Keratinocyte (primary cell): ENCODE data around the gene KIAA0408. TPM values are rescaled to one million over a fixed set of nuclear protein-coding genes. Genes with fewer than 3 reads are reported as not detected.

Source experiments
- DNase-seq: peaks from one replicate; pipeline ENCODE4 v3.0.0-alpha.2; 2011; ENCODE audit warnings: low read depth, missing footprints, low spot score
- FAIRE-seq: peaks from 2 replicates; lab custom pipeline; 2011; peaks lifted over from hg19 to GRCh38; lab: Jason Lieb, UNC
- H2AFZ ChIP-seq: 2 replicates; pipeline ENCODE4 v1.6.0; 2012; ENCODE audit warnings: low read length, control low read depth, inconsistent platforms; ENCODE audit not compliant: control insufficient read depth
- H3K27ac ChIP-seq: 2 replicates; pipeline ENCODE4 v1.5.1; 2011; ENCODE audit warnings: low read length; ENCODE audit not compliant: control insufficient read depth, insufficient read depth
- H3K27me3 ChIP-seq: 3 replicates; pipeline ENCODE4 v1.6.0; 2011; ENCODE audit warnings: low read length; ENCODE audit not compliant: control insufficient read depth, insufficient read depth; ENCODE audit errors: extremely low read depth
- H3K36me3 ChIP-seq, 2 experiments: 2 replicates in 1 of 2; 3 replicates in 1 of 2; pipeline ENCODE4 v1.5.1; 2011; ENCODE audit warnings: low read length in 2 of 2, mild to moderate bottlenecking in 1 of 2; ENCODE audit not compliant: control insufficient read depth in 2 of 2, insufficient read depth in 2 of 2; ENCODE audit errors: extremely low read depth in 1 of 2
- H3K4me1 ChIP-seq: 3 replicates; pipeline ENCODE4 v1.5.1; 2011; ENCODE audit warnings: low read length; ENCODE audit not compliant: control insufficient read depth, insufficient read depth; ENCODE audit errors: extremely low read depth
- H3K4me2 ChIP-seq: 3 replicates; pipeline ENCODE4 v1.6.0; 2011; ENCODE audit warnings: low read depth, low read length; ENCODE audit not compliant: control insufficient read depth, insufficient read depth; ENCODE audit errors: extremely low read depth
- H3K4me3 ChIP-seq, 3 experiments: fragments of 200-600 bp in 1 of 3; sonication (generic) in 1 of 3; 2 replicates in 2 of 3; 3 replicates in 1 of 3; pipeline ENCODE4 v1.5.1; 2011 to 2016; ENCODE audit warnings: low read length in 3 of 3, mild to moderate bottlenecking in 3 of 3, control low read depth in 2 of 3, inconsistent platforms in 1 of 3, low read depth in 1 of 3, mixed read lengths in 1 of 3, mixed run types in 1 of 3, moderate library complexity in 1 of 3; ENCODE audit not compliant: control insufficient read depth in 2 of 3, insufficient read depth in 2 of 3; ENCODE audit errors: extremely low read depth in 1 of 3
- H3K79me2 ChIP-seq: 2 replicates; pipeline ENCODE4 v1.6.0; 2012; ENCODE audit warnings: low read length; ENCODE audit not compliant: control insufficient read depth, insufficient read depth
- H3K9ac ChIP-seq: 3 replicates; pipeline ENCODE4 v1.6.0; 2011; ENCODE audit warnings: low read length; ENCODE audit not compliant: control insufficient read depth, insufficient read depth; ENCODE audit errors: extremely low read depth
- H3K9me1 ChIP-seq: 3 replicates; pipeline ENCODE4 v1.6.0; 2011; ENCODE audit warnings: low read length; ENCODE audit not compliant: control insufficient read depth, insufficient read depth; ENCODE audit errors: extremely low read depth
- H3K9me3 ChIP-seq: 2 replicates; pipeline ENCODE4 v1.5.1; 2012; ENCODE audit warnings: low read depth, low read length; ENCODE audit not compliant: control insufficient read depth
- H4K20me1 ChIP-seq: 3 replicates; pipeline ENCODE4 v1.6.0; 2011; ENCODE audit warnings: low read length; ENCODE audit not compliant: control insufficient read depth, insufficient read depth; ENCODE audit errors: extremely low read depth
- EZH2 ChIP-seq: IDR thresholded peaks from one replicate; pipeline ENCODE4 v1.6.1; 2012; ENCODE audit warnings: inconsistent platforms, mild to moderate bottlenecking, low read length, moderate library complexity
- dilution Hi-C: fragments of 300-500 bp; cut with MboI; formaldehyde crosslinking; loops from one replicate; pipeline ENCODE4 v1.7.0; 2020; ENCODE audit warnings: low sequenced_read_pairs; ENCODE audit not compliant: extremely low pct_ligation_motif_present
- polyA plus RNA-seq, 5 experiments: library from polyadenylated mRNA; depleted of rRNA in 3 of 5; stranded (reverse) in 3 of 5; stranded (forward) in 1 of 5; unstranded in 1 of 5; fragments of >200 nt; gene quantifications; 1 replicate in 1 of 5; 2 replicates in 3 of 5; 3 replicates in 1 of 5; pipeline versions ENCODE4 v1.2.1 to v1.2.3, GENCODE V29; 2011 to 2012; ENCODE audit warnings: missing spikeins in 2 of 5, low read depth in 1 of 5, low replicate concordance in 1 of 5
- TF ChIP-seq, protein P1 (sequence below), 3 experiments: IDR thresholded peaks in 1 of 3; conservative IDR thresholded peaks in 1 of 3; optimal IDR thresholded peaks in 1 of 3; 2 replicates in 2 of 3; 3 replicates in 1 of 3; pipeline versions ENCODE3 to v1.5.1; 2011; ENCODE audit warnings: low read length in 3 of 3, mild to moderate bottlenecking in 3 of 3, moderate library complexity in 2 of 3, control low read depth in 1 of 3, inconsistent platforms in 1 of 3; ENCODE audit not compliant: insufficient read depth in 2 of 3; ENCODE audit errors: extremely low read depth in 1 of 3

The KIAA0408 gene
- polyA plus RNA-seq, 1 donor (not counting 4 experiments of a cell fraction or from before 2014, with no cell fraction given): 0.12 TPM

DNA sequence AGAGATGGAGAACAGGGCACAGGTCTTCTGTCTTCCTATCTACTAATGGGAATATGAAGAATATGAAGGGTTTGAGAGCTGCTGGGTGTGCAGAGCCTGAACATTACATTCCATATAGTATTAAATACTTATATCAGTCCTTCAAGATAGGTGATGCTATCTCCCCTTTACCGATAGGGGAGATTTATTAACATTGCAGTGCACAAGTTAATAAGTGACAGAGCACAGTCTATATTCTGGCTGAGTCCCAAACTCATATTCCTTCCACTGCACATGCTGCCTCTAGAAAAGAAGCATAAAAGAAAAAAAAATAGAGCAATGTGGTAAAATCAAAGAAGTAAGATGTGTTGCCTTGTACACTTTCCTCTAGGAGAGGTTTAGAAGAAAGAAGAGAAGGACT lies 18.5 kb upstream of the KIAA0408 start:
- no peak overlapping the region for H3K27ac ChIP-seq
- FAIRE-seq: no peak
- TF ChIP-seq, protein P1, sequence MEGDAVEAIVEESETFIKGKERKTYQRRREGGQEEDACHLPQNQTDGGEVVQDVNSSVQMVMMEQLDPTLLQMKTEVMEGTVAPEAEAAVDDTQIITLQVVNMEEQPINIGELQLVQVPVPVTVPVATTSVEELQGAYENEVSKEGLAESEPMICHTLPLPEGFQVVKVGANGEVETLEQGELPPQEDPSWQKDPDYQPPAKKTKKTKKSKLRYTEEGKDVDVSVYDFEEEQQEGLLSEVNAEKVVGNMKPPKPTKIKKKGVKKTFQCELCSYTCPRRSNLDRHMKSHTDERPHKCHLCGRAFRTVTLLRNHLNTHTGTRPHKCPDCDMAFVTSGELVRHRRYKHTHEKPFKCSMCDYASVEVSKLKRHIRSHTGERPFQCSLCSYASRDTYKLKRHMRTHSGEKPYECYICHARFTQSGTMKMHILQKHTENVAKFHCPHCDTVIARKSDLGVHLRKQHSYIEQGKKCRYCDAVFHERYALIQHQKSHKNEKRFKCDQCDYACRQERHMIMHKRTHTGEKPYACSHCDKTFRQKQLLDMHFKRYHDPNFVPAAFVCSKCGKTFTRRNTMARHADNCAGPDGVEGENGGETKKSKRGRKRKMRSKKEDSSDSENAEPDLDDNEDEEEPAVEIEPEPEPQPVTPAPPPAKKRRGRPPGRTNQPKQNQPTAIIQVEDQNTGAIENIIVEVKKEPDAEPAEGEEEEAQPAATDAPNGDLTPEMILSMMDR (optimal IDR thresholded peaks at IDR 0.05 in 1 of 3, IDR thresholded peaks at IDR 0.05 in 1 of 3, conservative IDR thresholded peaks at IDR 0.05 in 1 of 3; ENCODE audit: extremely low read depth in 1 of 3, insufficient read depth in 2 of 3, low read length in 3 of 3): no peak
- TF ChIP-seq EZH2: no peak
- no peaks in the 10 kb centered on the region for H3K9me1 ChIP-seq
- no peak for DNase-seq
- no peaks in the 10 kb centered on the region for H3K79me2 ChIP-seq
- H2AFZ ChIP-seq: no peak overlapping the region
- peaks cover 6% of the 10 kb centered on the region for H3K27me3 ChIP-seq
- H3K9me3 ChIP-seq: no peaks in the 10 kb centered on the region
- dilution Hi-C loops: no loop called here
- no peaks in the 10 kb centered on the region for H4K20me1 ChIP-seq
- no peak overlapping the region for H3K4me3 ChIP-seq
- H3K36me3 ChIP-seq: no peaks in the 10 kb centered on the region
- H3K9ac ChIP-seq: no peak overlapping the region
- H3K4me1 ChIP-seq: peaks cover 11% of the 10 kb centered on the region
- no peak overlapping the region for H3K4me2 ChIP-seq

DNA sequence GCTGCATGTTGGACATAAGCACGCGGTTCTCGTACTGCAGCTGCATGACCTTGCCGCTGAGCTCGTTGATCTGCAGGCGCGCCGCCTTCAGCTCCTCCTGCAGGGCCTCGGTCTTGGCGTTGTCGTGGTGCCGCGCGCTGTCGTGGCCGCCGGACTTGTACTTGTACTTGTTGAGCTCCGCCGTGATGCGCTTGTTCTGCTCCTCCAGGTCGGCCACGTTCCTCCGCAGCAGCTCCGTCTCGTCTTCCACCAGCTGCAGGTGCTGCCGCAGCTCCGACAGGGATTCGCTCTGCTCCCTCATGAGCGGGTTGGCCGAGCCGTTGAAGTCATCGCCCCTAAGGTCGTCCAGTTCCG lies 16.6 kb upstream of the KIAA0408 start:
- no peaks in the 10 kb centered on the region for H3K79me2 ChIP-seq
- no peak overlapping the region for H3K27ac ChIP-seq
- no peak overlapping the region for H3K4me3 ChIP-seq
- no peaks in the 10 kb centered on the region for H4K20me1 ChIP-seq
- H3K9ac ChIP-seq: no peak overlapping the region
- H3K4me1 ChIP-seq: no peaks in the 10 kb centered on the region
- H3K4me2 ChIP-seq: no peak overlapping the region
- H3K9me3 ChIP-seq: no peaks in the 10 kb centered on the region
- FAIRE-seq: no peak
- no peak for DNase-seq
- dilution Hi-C loops: no loop called here
- no peaks in the 10 kb centered on the region for H3K9me1 ChIP-seq
- H3K36me3 ChIP-seq: no peaks in the 10 kb centered on the region
- H2AFZ ChIP-seq: no peak overlapping the region
- TF ChIP-seq, protein P1 (optimal IDR thresholded peaks at IDR 0.05 in 1 of 3, IDR thresholded peaks at IDR 0.05 in 1 of 3, conservative IDR thresholded peaks at IDR 0.05 in 1 of 3; ENCODE audit: extremely low read depth in 1 of 3, insufficient read depth in 2 of 3, low read length in 3 of 3): no peak
- no peak for TF ChIP-seq EZH2
- H3K27me3 ChIP-seq: peaks cover 6% of the 10 kb centered on the region
